NT2/D1 (cell line): ENCODE results near the gene BCORL1.

Experiments
- SUZ12 ChIP-seq: IDR thresholded peaks from 2 replicates; pipeline ENCODE4 v1.6.1; 2011; ENCODE audit not compliant: insufficient read length, insufficient read depth; ENCODE audit errors: extremely low read depth
- YY1 ChIP-seq: IDR thresholded peaks from 2 replicates; pipeline ENCODE4 v1.6.1; 2011; ENCODE audit not compliant: insufficient read length, insufficient read depth

DNA sequence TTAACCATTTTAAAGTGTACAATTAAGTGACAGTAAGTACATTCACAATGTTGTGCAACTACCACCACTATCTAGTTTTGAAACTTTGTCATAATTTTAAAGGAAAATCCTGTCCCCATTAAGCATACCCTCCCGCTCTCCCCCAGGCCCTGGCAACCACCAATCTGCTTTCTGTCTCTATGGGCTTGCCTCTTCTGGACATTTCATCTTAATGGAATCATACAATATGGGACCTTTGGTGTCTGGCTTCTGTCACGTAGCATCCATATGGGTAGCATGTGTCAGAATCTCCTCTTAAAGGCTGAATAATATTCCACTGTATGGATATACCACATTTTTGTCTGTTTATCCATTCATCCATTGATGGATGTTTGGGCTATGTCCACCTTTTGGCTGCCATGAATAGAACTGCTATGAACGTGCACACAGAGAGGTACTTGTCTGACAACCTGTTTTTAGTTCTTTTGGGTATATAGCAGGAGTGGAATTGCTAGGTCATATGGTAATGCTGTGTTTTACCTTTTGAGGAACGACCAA, 66.3 kb downstream of the BCORL1 start:
- TF ChIP-seq SUZ12 (no peak), YY1 (no peak)
